Esophagus (tissue), 2 donors: ENCODE data around the gene FUBP1. TPM values are rescaled to one million over a fixed set of nuclear protein-coding genes. Genes with fewer than 3 reads are reported as not detected.
A peak's percentile ranks its signal among the peaks of the same experiment; 100 is the strongest.
"Not testable (repeated sequence)": the region's sequence is repeated elsewhere in the genome, so short reads cannot be mapped to it uniquely, and the experiment has no call there.

Source experiments
- H3K27ac ChIP-seq, 2 donors: one replicate each; pipeline ENCODE4 v1.5.1; 2013; ENCODE audit warnings: low read depth in 2 of 2, mild to moderate bottlenecking in 2 of 2, inconsistent platforms in 1 of 2, low read length in 1 of 2, moderate library complexity in 1 of 2
- H3K27me3 ChIP-seq, 2 donors: one replicate each; pipeline ENCODE4 v1.6.1; 2013; ENCODE audit warnings: low read length in 2 of 2, control low read depth in 1 of 2, mild to moderate bottlenecking in 1 of 2; ENCODE audit not compliant: insufficient read depth in 2 of 2, control insufficient read depth in 1 of 2
- H3K36me3 ChIP-seq, 2 donors: one replicate each; pipeline ENCODE4 v1.6.1; 2013; ENCODE audit warnings: low read length in 1 of 2; ENCODE audit not compliant: control insufficient read depth in 2 of 2, insufficient read depth in 2 of 2
- H3K4me1 ChIP-seq, 2 donors: one replicate each; pipeline ENCODE4 v1.6.1; 2013; ENCODE audit warnings: low read length in 1 of 2; ENCODE audit not compliant: control insufficient read depth in 2 of 2, insufficient read depth in 2 of 2
- H3K4me3 ChIP-seq, 2 donors: one replicate each; pipeline ENCODE4 v1.5.1; 2013; ENCODE audit warnings: low read length in 2 of 2, mild to moderate bottlenecking in 2 of 2, low read depth in 1 of 2, moderate library complexity in 1 of 2
- H3K9me3 ChIP-seq, 2 donors: one replicate each; pipeline ENCODE4 v1.6.1; 2013; ENCODE audit warnings: mild to moderate bottlenecking in 2 of 2, low read depth in 1 of 2, low read length in 1 of 2, moderate library complexity in 1 of 2; ENCODE audit not compliant: control insufficient read depth in 2 of 2, insufficient read depth in 1 of 2
- WGBS, 2 donors: extraction: QIAGEN DNeasy Blood & Tissue Kit; methylation state at CpG; one replicate each; pipeline ENCODE4 v1.1.7; 2013; 5-methylcytosine and 5-hydroxymethylcytosine counted together
- polyA plus RNA-seq, 2 donors: library from polyadenylated mRNA; stranded (reverse); fragments of 200-250 nt; gene quantifications; one replicate each; pipeline ENCODE4 v1.2.3, GENCODE V29; 2013
- donor health status: healthy with polysubstance abuse.
- donor health status: Bipolar disorder and iron deficiency.

The FUBP1 gene
- polyA plus RNA-seq, 2 donors = 25.7 to 38.6 TPM

DNA sequence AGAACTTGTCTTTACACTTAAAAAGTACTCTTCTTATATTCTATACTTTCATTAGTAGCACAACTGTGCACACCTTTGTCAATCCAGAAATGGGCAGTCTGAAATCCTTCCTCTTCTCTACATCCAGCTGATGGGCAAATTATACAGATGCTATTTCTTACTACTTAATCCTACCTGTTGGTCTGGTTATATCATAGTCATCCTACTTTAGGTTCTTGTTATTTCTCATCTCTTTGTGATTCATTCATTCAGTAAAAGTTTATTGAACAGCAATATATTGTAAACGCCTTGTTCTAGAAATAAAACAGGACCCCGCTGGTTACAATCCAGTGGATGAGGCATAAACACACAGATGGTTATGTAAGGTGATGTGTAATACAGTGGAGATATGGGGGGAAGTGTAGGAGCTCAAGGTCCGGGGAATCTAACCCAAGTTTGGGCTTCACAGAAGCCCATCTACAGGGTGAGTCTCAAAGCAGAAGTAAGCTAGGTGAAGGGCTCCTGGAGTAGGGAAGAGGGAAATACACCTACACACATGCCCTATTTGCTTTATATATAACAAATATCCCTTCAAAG is 11.8 kb upstream of the FUBP1 start:
- no peaks in the 10 kb centered on the region for H3K27me3 ChIP-seq
- whole genome bisulfite sequencing, 2 donors = 81% methylated on average over 3 of the region's 3 CpGs

DNA sequence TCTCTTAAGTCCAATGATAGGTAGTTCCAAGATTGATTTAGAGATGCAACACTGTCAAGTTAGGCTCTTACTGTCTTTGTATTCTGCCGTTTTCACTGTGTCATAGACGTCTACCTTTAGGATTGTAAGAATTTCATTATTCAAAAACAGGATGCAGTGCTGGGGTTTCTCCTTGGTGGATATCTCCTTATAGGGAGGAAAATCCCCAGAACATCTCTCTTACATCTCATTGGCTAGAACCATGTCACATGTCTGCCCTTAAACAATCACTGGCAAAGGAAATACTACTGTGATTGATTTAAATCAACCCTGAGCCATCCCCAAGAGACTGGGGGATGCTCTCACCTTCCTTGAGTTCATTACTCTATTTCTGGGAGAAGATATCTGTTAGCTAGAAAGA is 10.9 kb upstream of the FUBP1 start:
- Histone ChIP-seq H3K4me1 (no peaks in the 10 kb centered on the region), H3K9me3 (no peaks in the 10 kb centered on the region), H3K27ac (no peak overlapping the region), H3K36me3 (peaks cover 0 to 3% of the 10 kb centered on the region in 2 donors), H3K27me3 (no peaks in the 10 kb centered on the region), H3K4me3 (no peak overlapping the region)
- WGBS, 2 donors = 90% methylated on average over 2 of the region's 2 CpGs

More for the DNA sequence above, 11.8 kb upstream of the FUBP1 start:
- Histone ChIP-seq H3K4me1 (no peaks in the 10 kb centered on the region), H3K27ac (no peak overlapping the region), H3K9me3 (no peaks in the 10 kb centered on the region), H3K36me3 (peaks cover 0 to 3% of the 10 kb centered on the region in 2 donors), H3K4me3 (no peak overlapping the region)

DNA sequence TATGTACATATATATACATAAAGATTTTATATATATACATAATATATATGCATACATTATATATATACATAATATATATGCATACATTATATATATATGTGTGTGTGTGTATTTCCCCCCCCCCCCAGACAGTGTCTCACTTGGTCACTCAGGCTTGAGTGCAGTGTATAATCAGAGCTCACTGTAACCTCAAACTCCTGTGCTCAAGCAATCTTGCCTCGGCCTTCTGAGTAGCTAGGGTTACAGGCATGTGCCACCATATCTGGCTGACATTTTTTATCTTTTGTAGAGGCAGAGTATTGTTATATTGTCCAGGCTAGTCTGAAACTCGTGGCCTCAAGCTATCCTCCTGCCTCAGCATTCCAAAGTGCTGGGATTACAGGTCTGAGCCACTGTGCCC is 9.0 kb upstream of the FUBP1 start:
- H3K4me1 ChIP-seq = no peaks in the 10 kb centered on the region
- H3K36me3 ChIP-seq = peaks cover 0 to 3% of the 10 kb centered on the region in 2 donors
- no peak overlapping the region for H3K4me3 ChIP-seq
- WGBS, 2 donors = 87 to 92% methylated on average over 2 of the region's 2 CpGs
- no peaks in the 10 kb centered on the region for H3K27me3 ChIP-seq
- no peaks in the 10 kb centered on the region for H3K9me3 ChIP-seq
- no peak overlapping the region for H3K27ac ChIP-seq

DNA sequence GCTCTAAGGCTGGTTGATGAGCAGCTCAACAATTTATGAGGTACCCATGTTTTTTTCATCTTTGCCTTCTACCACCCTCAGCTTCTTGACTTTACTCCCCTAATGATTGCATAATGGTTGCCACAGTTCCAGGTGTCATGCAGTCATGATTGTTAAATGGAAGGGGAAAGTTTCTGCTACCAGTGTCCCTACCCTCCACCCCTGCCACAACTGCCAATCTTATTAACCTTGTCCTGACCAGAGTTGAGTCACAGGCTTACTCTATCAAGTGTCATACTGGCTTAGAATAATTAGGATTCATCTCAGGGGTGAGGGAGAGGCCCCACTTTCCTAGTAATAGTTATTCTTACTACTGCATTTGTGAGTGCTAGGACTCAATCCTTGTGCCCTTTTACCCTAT is 7.9 kb upstream of the FUBP1 start:
- no peak overlapping the region for H3K27ac ChIP-seq
- H3K4me3 ChIP-seq = no peak overlapping the region
- H3K4me1 ChIP-seq = no peaks in the 10 kb centered on the region
- H3K36me3 ChIP-seq = peaks cover 0 to 3% of the 10 kb centered on the region in 2 donors
- no peaks in the 10 kb centered on the region for H3K27me3 ChIP-seq
- no peaks in the 10 kb centered on the region for H3K9me3 ChIP-seq

DNA sequence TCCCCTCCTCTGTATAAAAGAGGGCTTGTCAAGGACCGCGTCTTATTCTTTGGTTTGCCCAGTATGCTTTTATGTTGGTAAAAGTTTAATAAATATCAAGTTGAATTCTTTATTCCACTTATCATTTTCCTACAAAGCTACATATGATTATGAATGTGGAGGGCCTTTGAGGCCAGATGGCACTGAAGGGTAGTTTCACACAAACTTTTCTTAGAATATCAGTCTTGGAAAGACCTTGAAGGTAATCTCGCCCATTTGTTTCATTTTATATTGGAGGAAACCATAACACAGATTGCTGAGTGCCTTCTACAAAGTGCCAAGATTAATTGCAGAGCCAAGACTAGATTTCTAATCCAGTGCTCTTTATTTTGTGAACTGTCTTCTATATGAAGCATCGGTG is 5.8 kb upstream of the FUBP1 start:
- H3K4me1 ChIP-seq = no peaks in the 10 kb centered on the region
- 77 to 91% methylated on average over 4 of the region's 4 CpGs for WGBS, 2 donors

DNA sequence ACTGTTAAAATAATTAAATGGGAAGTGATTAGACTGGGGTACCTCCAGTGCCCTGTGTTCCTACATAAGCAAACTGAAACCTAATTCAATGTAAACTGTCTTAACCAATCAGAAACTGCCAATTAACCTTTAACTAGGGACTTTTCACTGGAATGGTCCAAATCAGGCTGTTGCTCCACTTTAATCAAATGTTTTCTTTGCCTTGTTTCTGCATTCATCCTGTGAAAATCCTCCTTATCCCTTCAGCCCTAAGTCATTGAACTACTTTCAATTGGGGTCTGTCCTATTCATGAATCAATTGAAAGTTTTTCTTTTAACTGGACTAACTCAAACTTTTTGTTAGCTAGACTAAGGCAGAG is 5.1 kb upstream of the FUBP1 start:
- Histone ChIP-seq H3K9me3 (no peaks in the 10 kb centered on the region), H3K27me3 (no peaks in the 10 kb centered on the region), H3K4me1 (no peaks in the 10 kb centered on the region), H3K36me3 (peaks cover 0 to 3% of the 10 kb centered on the region in 2 donors), H3K4me3 (no peak overlapping the region), H3K27ac (no peak overlapping the region)

More for the DNA sequence above, 5.8 kb upstream of the FUBP1 start:
- Histone ChIP-seq H3K27me3 (no peaks in the 10 kb centered on the region), H3K9me3 (no peaks in the 10 kb centered on the region), H3K4me3 (no peak overlapping the region), H3K27ac (no peak overlapping the region), H3K36me3 (peaks cover 0 to 3% of the 10 kb centered on the region in 2 donors)

DNA sequence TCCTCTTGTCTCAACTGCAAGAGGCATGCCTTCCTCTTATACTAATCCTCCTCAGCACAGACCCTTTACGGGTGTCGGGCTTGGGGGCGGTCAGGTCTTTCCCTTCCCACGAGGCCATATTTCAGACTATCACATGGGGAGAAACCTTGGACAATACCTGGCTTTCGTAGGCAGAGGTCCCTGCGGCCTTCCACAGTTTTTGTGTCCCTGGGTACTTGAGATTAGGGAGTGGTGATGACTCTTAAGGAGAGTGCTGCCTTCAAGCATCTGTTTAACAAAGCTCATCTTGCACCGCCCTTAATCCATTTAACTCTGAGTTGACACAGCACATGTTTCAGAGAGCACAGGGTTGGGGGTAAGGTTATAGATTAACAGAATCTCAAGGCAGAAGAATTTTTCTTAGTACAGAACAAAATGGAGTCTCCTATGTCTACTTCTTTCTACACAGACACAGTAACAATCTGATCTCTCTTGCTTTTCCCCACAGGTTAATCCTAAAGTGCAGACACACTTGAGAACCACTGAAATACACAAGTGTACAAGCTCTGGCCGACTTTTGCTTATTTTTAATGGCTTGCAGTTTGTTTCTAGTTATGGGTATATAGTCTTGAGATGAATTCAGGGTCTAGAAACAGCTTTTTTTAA is 4.6 kb upstream of the FUBP1 start:
- not testable (repeated sequence) for H3K4me1 ChIP-seq, H3K9me3 ChIP-seq, H3K4me3 ChIP-seq, H3K27me3 ChIP-seq, H3K36me3 ChIP-seq, H3K27ac ChIP-seq
- 70 to 83% methylated on average over 8 of the region's 8 CpGs for WGBS, 2 donors

DNA sequence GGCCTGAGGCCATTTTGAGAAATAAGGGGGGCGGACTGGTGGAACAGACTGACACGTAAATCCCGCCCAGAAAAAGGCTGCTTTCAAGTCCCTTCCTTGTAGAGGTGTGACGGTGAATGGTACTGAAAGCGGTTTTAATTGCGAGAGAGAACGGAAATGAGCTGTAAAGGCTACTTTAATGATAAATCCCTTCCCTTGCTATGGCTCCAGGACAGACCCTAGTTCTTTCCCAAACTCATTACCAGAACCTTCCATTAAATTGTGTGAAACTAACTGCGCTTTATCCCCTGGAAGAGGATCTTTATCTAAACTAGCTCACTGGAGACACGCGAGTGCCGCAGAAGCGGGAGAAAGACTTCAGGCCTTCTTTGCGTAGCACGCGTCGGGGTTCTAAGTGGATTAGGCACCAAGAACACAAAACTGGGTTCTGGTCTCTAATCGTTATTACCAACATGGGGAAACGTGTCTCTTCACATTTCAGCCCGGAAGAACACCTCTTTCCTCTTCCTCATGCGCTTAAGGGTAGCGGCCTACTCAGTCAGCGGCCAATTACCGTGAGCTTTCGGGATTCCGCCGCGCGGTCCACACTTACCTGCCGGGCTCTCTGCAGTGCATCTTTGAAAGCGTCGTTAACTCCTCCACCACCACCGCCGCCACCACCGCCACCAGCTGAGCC is 441 bp downstream of the FUBP1 start:
- no peaks in the 10 kb centered on the region for H3K27me3 ChIP-seq
- H3K4me3 ChIP-seq = peak overlapping the region; percentile 63 to 98
- WGBS, 2 donors = 0% methylated on average over 34 of the region's 34 CpGs
- H3K4me1 ChIP-seq = peaks cover 0 to 3% of the 10 kb centered on the region in 2 donors
- peak overlapping the region; percentile 92 to 100 for H3K27ac ChIP-seq
- H3K9me3 ChIP-seq = no peaks in the 10 kb centered on the region
- no peaks in the 10 kb centered on the region for H3K36me3 ChIP-seq

DNA sequence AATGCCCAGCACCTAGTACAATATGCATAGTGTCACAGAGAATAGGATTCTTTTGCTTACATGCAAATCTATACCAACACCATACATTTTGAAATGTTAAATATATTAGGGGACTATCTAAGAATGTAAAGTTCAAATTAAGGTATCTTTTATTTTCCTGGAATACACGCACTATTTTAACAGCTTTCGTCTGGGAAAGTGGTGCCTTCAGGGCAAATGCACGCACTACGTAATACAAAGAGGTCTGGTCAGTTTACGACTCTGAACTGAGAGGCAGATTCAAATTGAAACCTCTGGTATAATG is 931 bp downstream of the FUBP1 start:
- peak overlapping the region; percentile 92 to 100 for H3K27ac ChIP-seq
- no peaks in the 10 kb centered on the region for H3K9me3 ChIP-seq
- H3K4me1 ChIP-seq = peaks cover 0 to 3% of the 10 kb centered on the region in 2 donors
- peak overlapping the region; percentile 63 to 98 for H3K4me3 ChIP-seq
- H3K36me3 ChIP-seq = no peaks in the 10 kb centered on the region
- H3K27me3 ChIP-seq = no peaks in the 10 kb centered on the region
- 0 to 1% methylated on average over 5 of the region's 5 CpGs for WGBS, 2 donors
